Esophagus (tissue), 2 donors: Measurements from ENCODE around the gene ESPNL. TPM values are rescaled to one million over a fixed set of nuclear protein-coding genes. Genes with fewer than 3 reads are reported as not detected.
"Not testable (repeated sequence)": the region's sequence is repeated elsewhere in the genome, so short reads cannot be mapped to it uniquely, and the experiment has no call there.

Experiments
- H3K27ac ChIP-seq, 2 donors: one replicate each; pipeline ENCODE4 v1.5.1; 2013; ENCODE audit warnings: low read depth in 2 of 2, mild to moderate bottlenecking in 2 of 2, inconsistent platforms in 1 of 2, low read length in 1 of 2, moderate library complexity in 1 of 2
- H3K27me3 ChIP-seq, 2 donors: one replicate each; pipeline ENCODE4 v1.6.1; 2013; ENCODE audit warnings: low read length in 2 of 2, control low read depth in 1 of 2, mild to moderate bottlenecking in 1 of 2; ENCODE audit not compliant: insufficient read depth in 2 of 2, control insufficient read depth in 1 of 2
- H3K36me3 ChIP-seq, 2 donors: one replicate each; pipeline ENCODE4 v1.6.1; 2013; ENCODE audit warnings: low read length in 1 of 2; ENCODE audit not compliant: control insufficient read depth in 2 of 2, insufficient read depth in 2 of 2
- H3K4me1 ChIP-seq, 2 donors: one replicate each; pipeline ENCODE4 v1.6.1; 2013; ENCODE audit warnings: low read length in 1 of 2; ENCODE audit not compliant: control insufficient read depth in 2 of 2, insufficient read depth in 2 of 2
- H3K4me3 ChIP-seq, 2 donors: one replicate each; pipeline ENCODE4 v1.5.1; 2013; ENCODE audit warnings: low read length in 2 of 2, mild to moderate bottlenecking in 2 of 2, low read depth in 1 of 2, moderate library complexity in 1 of 2
- H3K9me3 ChIP-seq, 2 donors: one replicate each; pipeline ENCODE4 v1.6.1; 2013; ENCODE audit warnings: mild to moderate bottlenecking in 2 of 2, low read depth in 1 of 2, low read length in 1 of 2, moderate library complexity in 1 of 2; ENCODE audit not compliant: control insufficient read depth in 2 of 2, insufficient read depth in 1 of 2
- WGBS, 2 donors: extraction: QIAGEN DNeasy Blood & Tissue Kit; methylation state at CpG; one replicate each; pipeline ENCODE4 v1.1.7; 2013; 5-methylcytosine and 5-hydroxymethylcytosine counted together
- polyA plus RNA-seq, 2 donors: library from polyadenylated mRNA; stranded (reverse); fragments of 200-250 nt; gene quantifications; one replicate each; pipeline ENCODE4 v1.2.3, GENCODE V29; 2013
- donor health status: healthy with polysubstance abuse.
- donor health status: Bipolar disorder and iron deficiency.

The ESPNL gene
- polyA plus RNA-seq, 2 donors, result 0.09 to 0.12 TPM

DNA sequence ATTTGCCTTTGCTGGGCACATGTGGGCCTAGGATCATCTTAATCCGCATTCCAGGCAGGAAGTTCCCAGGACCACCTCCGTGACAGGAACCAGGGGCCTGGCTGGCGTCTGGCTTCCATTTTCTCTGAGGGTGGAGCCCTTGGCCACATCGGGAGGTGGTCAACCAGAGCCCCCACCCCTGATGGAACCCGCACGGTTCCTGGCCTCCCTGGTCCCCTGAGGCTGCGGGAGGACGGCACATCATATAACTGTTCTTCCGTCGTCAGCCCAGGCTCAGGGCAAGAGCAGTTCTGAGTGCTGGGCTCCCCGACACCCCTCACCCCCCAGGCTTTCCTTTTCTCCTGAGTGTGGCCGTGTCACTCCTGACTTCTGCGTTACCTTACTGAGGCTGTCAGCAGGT is 13.5 kb downstream of the ESPNL start:
- WGBS, 2 donors, result 94% methylated on average over 13 of the region's 13 CpGs

DNA sequence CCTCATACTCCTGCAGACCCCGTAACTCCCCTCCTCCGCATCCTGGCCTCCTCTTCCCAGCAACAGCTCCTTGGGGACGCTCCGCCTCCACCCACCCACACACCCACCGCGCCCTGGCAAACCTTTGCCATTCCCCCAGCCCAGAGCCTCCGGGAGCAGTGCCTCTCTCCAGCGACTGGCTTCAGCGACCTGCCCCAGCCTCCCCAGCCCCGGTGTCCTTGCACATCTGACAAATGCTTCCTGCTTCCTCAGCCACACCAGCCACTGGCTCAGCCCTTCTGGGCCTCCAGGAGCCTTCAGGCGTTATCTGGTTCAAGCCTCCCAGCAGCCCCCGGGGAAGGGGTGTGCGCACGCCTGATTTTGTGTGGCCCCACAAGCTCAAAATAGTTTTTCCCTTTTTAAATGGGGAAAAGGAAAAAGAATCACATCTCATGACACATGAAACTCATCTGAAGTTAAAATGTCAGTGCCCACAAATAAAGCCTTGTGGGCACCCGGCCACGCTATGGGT is 14.2 kb downstream of the ESPNL start:
- no peaks in the 10 kb centered on the region for H3K27me3 ChIP-seq
- no peak overlapping the region for H3K27ac ChIP-seq
- no peak overlapping the region for H3K4me3 ChIP-seq
- no peaks in the 10 kb centered on the region for H3K36me3 ChIP-seq
- H3K9me3 ChIP-seq, result peaks cover 0 to 3% of the 10 kb centered on the region in 2 donors
- 85 to 88% methylated on average over 16 of the region's 16 CpGs for WGBS, 2 donors
- H3K4me1 ChIP-seq, result no peaks in the 10 kb centered on the region

More for the DNA sequence above, 13.5 kb downstream of the ESPNL start:
- Histone ChIP-seq H3K9me3 (peaks cover 0 to 3% of the 10 kb centered on the region in 2 donors), H3K27ac (no peak overlapping the region), H3K36me3 (no peaks in the 10 kb centered on the region), H3K4me1 (no peaks in the 10 kb centered on the region), H3K27me3 (no peaks in the 10 kb centered on the region), H3K4me3 (no peak overlapping the region)

DNA sequence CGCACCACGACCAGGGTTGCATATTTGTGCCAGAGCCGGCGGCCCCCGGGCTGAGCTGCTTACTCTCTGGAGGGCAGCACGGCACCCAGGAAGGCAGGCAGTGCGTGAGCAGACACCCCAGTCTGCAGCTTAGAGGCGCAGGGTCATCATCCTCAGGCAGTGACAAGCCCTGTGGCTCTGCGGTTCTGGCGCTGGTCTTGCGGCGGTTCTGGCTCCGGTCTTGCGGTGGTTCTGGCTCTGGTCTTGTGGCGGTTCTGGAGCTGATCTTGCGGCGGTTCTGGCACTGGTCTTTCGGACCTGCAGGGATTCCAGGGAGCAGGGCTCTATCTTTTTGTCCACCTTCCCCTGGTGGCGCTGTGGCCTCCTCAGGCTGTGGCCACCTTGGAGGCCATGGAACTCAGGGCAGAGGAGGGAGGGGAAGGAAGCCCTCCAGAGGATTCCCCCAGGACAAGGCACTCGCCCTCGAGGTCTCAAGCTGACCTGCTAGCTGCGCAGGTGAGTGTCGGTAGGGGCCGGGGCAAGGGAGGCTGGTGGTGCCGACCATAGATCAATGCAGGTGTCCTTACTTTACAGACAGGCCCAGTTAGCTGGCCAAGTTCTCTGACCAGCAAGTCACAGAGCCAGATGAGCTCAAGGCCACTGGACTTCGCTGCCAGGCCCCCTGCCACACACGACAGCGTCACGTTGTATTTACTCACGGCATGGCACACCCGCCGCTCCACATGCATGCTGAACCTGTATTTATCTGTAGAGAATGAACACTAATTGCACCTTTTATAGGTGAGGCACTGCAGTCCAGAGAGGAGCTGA is 14.9 kb downstream of the ESPNL start:
- Histone ChIP-seq H3K36me3 (no peaks in the 10 kb centered on the region), H3K27ac (no peak overlapping the region), H3K4me3 (no peak overlapping the region), H3K4me1 (no peaks in the 10 kb centered on the region), H3K9me3 (peaks cover 0 to 3% of the 10 kb centered on the region in 2 donors), H3K27me3 (no peaks in the 10 kb centered on the region)
- WGBS, 2 donors, result 88 to 91% methylated on average over 32 of the region's 32 CpGs

DNA sequence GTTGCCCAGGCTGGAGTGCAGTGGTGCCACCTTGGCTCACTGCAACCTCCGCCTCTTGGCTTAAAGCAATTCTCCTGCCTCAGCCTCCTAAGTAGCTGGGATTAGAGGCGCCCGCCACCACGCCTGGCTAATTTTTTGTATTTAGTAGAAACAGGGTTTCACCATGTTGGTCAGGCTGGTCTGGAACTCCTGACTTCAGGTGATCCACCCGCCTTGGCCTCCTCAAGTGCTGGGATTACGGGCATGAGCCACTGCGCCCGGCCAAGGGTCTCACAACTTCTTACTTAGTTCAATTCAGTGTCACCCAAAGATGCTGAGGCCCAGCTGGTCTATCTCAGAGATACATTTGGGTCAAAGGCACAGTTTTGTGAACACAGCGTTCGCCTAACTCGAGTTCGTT is 15.6 kb downstream of the ESPNL start:
- H3K9me3 ChIP-seq, H3K27ac ChIP-seq, H3K4me3 ChIP-seq, H3K4me1 ChIP-seq, H3K27me3 ChIP-seq, H3K36me3 ChIP-seq: not testable (repeated sequence)
- 93 to 94% methylated on average over 12 of the region's 12 CpGs for WGBS, 2 donors

DNA sequence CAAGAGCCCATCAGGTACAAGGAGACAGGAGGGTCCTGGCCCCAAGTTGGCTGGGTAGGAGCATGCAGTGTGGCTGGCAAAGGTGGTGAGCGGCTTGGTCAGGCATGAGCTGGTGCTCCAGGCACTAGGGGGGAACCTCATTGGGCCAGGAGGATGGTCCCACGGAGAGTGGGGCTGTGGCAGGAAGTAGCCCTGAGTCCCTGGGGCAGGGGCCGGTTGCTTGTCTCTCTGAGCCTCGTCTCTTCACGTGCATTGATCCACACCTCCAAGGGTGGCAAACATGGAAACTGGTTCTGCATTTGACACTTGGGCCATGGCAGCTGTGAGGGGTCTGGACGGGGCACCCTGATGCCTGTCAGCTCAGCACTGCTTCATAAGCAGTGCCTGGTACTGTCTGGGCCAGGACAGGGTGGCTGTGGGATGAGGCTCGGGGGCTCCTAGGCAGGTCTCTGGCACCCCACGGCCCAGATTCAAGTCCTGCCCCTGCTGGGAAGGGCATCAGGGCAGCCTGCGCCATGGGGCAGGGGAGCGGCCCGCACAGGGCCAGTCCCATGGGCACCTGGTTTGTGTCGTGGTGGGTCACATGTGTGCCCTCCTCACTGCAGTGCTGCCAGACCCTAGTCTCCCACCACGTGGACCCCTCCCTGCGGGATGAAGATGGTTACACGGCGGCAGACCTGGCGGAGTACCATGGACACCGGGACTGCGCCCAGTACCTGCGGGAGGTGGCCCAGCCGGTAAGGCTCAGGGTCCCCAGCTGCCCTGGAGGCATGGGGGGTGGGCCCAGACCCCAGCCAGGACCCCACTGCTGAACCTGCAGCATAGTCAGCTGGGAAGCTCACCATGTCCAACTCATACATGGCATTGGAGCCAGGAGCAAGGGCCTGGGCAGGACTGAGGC is 16.4 kb downstream of the ESPNL start:
- no peaks in the 10 kb centered on the region for H3K4me1 ChIP-seq
- peak overlapping the region in 1 of 2 donors; percentile 18 for H3K4me3 ChIP-seq
- no peaks in the 10 kb centered on the region for H3K36me3 ChIP-seq
- WGBS, 2 donors, result 91 to 92% methylated on average over 21 of the region's 21 CpGs
- peaks cover 0 to 3% of the 10 kb centered on the region in 2 donors for H3K9me3 ChIP-seq
- H3K27ac ChIP-seq, result no peak overlapping the region
- no peaks in the 10 kb centered on the region for H3K27me3 ChIP-seq

DNA sequence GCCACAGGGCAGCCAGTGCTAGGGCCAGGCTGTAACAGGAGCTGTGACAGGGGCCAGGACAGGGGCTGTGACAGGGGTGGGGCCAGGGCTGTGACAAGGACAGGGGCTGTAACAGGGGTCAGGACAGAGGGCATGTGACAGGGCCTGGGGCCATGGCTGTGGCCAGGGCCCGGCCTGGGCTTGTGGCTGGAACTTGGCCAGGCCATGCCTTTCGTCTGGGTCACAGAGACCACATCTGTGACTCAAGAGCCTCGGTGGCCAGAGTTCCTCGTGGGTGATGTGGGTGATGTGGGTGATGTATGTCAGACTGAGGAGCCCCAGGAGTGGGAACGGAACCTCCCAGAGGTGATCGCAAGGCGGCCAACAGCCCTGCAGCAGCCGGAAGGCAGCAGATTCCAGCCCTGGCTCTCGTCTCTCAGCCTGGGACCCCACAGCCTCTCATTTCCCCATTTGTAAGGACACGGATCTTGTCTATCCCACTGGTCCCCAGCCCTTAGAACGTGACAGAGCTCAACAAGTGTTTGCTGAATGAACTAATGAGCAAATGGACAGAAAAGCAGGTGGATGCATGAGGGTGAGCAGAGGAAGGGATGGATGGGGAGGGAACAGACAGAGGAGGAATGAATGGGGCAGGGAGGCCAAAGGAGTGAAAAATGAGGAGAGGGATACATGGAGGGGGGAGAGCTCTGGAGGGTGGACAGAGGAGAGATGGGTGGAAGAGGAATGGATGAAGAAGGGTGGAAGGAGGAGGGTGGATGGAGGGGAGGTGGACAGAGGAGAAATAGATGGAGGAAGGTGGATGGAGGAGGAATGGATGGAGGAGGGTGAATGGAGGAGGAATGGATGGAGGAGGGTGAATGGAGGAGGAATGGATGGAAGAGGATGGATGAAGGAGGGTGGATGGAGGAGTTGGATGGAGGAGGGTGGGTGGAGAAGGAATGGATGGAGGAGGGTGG is 17.3 kb downstream of the ESPNL start:
- Histone ChIP-seq H3K9me3 (peaks cover 0 to 3% of the 10 kb centered on the region in 2 donors), H3K36me3 (no peaks in the 10 kb centered on the region), H3K27me3 (no peaks in the 10 kb centered on the region), H3K4me3 (no peak overlapping the region), H3K4me1 (no peaks in the 10 kb centered on the region), H3K27ac (no peak overlapping the region)
- 63 to 74% methylated on average over 11 of the region's 11 CpGs for WGBS, 2 donors

DNA sequence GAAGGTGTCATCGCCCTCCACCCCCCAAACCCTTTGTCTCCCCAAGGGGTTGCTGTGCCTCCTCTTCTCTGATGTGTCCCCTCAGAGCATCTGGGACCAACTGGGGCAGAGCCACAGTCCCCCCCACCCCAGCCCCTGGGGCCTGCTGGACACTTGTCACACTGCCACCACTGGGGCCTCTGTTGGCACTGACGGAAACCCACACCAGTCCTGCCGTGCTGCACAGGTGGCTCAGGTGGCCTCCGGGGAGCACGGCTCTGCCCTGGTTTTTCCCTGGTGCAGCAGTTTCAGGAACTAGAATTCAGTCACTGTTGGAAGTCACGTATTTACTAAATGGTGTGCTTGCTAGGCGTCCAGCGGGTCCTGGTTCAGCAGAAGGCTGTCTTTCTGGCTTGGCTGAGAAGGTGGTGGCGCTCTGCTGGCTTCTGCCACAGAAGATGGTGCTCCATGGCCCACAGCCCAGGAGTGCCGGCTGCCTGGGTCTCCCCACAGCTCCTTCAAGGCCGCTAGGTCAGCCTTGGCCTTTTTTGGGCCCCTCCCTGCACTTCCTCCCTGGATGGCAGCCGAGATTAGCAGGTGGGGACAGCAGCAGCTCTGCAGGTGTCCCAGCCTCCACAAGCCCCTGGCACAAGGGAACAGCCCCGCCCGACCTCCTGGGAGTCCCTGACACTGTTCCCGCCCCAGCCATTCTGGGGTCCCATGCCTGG is 19.8 kb downstream of the ESPNL start:
- 42 to 55% methylated on average over 15 of the region's 15 CpGs for WGBS, 2 donors
- Histone ChIP-seq H3K4me1 (peaks cover 0 to 3% of the 10 kb centered on the region in 2 donors), H3K27ac (no peak overlapping the region), H3K4me3 (no peak overlapping the region), H3K9me3 (no peaks in the 10 kb centered on the region), H3K27me3 (no peaks in the 10 kb centered on the region), H3K36me3 (no peaks in the 10 kb centered on the region)

DNA sequence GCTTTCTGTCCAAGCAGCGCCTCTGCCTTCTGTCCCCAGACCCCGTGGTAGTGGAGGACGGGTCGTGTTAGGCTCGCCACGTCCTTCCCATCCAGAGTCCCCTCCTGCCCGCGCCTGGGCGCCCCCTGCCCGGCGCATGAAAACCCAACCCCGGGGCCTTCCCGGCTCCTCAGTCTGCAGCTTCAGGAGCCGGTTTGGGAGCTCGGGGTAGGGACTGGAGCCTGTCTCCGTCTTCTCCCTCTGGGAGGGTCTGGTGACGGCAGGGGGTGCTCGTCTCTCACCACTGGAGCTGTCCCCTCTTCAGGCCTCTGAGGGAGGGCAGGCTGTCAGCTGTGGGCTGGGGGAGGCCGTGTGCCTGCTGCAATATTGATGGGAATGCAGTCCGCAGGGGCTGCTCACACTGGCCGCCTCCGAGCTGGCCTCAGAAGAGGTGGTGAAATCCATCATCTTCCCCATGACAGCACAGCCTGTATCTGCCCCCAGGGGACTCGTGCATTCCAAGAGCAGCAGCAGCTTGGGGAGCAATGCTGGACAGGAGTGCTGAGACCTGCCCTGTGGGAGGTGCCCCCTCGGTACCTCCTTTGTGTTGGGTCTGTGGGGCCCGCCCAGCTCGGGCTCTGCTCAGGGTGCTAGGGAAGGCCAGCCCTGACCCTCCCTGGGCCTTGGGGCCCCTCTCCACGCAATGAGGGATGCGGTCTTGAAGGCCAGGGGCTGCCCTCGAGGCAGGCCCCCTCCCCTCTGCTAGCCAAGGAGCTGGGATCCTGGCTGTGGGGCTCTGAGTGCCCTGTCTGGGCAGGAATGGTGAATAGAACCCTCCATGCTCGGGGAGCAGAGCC is 20.5 kb downstream of the ESPNL start:
- no peaks in the 10 kb centered on the region for H3K9me3 ChIP-seq
- H3K27ac ChIP-seq, result no peak overlapping the region
- no peaks in the 10 kb centered on the region for H3K36me3 ChIP-seq
- H3K27me3 ChIP-seq, result no peaks in the 10 kb centered on the region
- 40 to 49% methylated on average over 30 of the region's 30 CpGs for WGBS, 2 donors
- no peak overlapping the region for H3K4me3 ChIP-seq
- peaks cover 0 to 3% of the 10 kb centered on the region in 2 donors for H3K4me1 ChIP-seq
